GM19238 (cell line): Measurements from ENCODE around the gene CYP17A1.
A peak's percentile ranks its signal among the peaks of the same experiment; 100 is the strongest.

Experiments used
- DNase-seq: peaks from one replicate; pipeline ENCODE4 v3.0.0; 2011; ENCODE audit warnings: low spot score; ENCODE audit not compliant: insufficient read length

The CYP17A1 gene

DNA sequence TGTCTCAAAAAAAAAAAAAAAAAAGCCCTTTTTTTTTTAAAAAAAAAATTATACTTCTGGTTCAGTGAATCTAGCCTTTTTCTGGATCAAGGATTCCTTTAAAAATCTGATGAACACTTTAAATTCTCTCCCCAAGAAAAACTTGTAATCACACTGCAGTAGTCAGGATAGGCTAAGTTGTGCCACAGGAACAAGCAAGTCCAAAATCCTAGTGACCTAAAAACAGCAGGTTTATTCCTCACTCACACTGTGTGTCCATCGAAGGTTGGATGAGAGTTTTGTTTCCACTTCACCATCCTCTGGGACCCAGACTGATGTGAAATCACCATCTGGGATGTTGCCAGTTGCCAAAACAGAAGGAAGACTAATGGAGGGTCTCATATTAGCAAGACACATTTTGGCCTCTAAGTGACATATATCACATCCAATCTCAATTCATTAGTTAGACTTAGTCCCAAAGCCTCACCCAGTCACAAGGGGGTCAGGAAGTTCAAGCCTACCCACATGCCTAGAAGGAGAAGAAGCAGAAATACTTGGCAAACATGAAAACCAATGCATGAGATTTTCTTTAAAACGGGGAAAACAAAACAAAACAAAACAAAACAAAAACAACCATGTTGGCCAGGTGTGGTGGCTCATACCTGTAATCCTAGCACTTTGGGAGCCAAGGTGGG lies 32.7 kb downstream of the CYP17A1 start:
- no peak for DNase-seq

DNA sequence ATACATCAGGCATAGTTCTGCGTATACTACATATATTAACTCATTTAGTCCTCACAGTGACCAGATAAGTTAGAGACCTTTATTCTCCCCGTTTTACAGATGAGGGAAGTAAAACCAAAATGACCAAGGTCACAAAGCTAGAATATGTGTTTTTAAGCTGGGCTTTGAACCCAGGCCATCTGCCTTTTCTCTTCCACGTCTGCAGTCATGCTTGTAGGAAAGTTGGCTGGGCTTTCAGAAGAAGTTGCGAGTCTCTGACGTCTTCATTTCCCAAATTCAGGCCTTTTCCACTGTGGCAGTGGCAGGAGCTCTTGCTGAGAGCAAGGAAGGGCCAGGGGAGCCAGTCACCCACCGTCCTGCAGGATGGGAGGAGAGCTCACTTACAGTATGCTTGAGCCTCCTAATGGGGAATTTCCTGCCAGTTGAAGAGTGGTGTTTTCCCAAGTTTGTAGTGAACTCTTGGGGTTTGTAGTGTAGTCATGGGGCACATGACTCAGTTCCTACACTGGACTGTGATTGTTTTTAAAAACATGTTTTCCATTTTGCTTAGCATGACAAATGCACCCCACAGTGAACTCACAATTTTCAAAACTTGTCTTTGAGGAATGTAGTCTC lies 34.2 kb downstream of the CYP17A1 start:
- no peak for DNase-seq

DNA sequence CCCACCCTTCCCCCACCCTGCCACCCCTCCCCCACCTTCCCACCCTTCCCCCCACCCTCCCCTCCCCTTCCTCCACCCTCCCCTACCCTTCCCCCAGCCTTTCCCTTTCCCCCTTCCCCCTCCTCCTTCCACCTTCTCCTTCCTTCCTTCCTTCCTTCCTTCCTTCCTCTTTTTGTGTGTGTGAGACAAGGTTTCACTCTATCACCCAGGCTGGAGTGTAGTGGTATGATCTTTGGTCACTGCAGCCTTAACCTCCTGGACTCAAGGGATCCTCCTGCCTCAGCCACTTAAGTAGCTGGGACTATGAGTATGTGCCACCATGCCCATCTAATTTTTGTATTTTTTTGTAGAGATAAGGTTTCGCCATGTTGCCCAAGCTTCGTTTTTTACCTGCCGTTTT lies 35.2 kb downstream of the CYP17A1 start:
- no peak for DNase-seq

DNA sequence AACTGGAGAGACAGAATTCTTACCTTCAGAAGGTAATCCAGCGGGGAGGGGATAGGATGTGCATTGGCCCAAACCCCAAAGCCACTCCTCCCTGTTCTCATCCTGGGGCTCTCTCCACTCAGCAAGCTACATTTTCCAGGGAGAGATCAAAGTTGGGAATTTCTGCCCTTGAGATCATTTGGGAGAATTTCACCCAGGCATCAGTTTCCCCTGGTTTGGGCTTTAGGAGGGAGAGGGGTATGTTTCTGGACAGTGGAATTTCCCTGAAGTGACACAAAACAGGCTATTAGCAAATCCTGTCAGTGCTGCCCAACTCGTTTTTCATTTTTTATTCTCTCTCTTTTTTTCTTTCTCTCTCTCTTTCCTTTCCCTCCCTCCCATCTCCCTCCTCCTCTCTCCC lies 35.7 kb downstream of the CYP17A1 start:
- no peak for DNase-seq

DNA sequence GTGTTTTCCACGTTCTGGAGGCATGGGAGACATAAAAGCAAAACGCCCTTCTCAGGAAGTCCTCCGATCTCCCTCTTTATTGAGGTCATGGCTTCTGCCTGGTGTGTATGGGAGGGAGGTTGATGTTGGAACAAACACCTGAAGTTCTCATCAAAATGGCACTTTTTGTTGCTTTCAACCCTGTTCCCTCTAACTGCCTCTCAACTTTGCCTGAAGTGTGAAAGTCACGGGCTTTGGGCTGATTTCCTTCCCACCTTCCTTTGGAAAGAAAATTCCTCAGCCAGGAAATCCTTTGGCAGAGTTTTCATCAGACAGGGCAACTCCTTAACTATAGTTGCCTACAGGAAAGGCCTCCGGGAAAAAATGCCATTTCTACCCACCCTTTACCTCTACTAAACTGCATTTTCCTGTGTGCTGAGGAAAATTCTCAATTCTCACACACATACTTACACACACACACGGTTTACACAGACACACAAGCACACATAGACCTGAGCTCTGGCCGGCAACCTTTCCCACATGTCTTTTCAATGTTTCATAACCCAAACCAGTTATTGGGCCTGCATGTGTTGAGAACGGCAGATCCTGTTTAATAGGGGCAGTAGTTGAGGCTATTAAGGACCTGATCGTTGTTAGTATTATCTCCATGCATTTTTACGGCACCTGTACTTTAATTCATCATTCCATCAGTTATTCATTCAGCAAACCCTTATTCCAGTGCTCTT lies 36.4 kb downstream of the CYP17A1 start:
- no peak for DNase-seq

DNA sequence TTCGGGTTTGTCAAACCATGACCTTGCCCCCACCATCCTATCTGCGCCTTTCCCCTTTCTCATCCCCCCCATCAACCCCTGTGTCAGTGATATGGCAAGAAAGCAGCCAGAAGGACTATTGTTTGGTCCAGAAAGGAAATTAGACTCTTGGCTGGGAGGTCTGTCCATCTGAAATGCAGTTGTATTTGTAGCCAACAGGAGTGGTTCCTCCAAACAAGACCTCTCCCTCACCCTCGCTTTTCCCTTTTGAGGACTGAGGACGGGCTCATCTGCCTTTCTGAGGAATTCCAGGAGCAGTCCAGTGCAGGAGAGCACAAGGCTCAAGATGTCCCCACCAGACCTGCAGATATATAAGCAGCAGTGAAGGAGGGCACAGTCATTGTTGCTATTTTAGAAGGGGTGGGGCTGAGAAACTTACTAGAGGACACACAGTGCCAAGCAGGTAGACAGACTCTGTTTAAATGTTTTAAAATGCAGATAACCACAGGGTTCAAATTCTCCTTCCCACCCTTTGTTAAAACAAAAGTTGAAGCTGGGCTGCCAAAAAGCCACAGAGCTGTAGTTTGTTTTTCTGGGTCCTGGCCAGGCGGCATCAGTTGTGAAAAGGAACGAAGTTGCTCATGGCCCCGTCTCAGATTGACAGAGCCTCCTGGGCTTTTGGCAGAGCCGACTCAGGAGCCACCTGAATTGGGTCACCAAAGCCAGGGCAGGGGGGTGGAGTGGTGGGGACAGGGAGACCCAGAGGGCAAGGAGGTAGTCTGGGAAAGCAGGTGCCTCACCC lies 37.3 kb downstream of the CYP17A1 start:
- DNase-seq, result no peak

DNA sequence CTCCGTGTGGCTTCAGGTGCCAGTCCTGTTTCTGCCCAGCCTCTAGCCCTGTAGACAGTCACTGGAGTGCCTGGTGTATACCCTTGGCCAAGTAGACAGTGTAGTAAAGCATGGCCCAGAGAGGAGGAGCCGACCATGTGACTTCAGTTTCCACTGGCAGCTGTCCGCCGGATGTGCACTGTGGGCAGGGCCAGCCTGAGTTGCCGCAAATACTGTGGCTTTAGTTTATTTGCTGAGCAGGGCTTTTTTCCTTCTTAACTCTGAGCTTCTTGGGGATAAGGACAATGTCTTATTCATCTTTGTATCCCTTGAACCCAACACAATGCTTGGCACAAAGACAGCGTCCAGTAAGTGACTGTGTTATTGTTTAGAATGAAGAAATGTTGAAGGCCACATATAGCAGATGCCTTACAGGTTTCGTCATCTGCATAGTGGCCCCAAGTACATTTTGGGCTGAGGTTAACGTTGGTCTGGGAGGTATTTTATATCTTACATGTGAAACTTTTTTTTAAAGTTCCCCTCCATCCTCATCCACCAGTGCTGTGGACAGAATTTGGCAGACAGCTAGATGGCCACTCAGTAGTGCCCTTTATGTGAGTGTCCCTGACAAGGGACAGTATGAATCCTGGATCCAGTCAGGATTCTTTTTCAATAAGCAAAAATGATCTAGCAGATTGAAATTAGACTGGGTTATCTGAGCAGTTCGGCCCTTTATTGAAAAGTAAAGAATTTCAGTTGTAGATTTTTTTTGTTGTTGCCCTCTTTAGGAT lies 40.6 kb downstream of the CYP17A1 start:
- peak; percentile 69 for DNase-seq

DNA sequence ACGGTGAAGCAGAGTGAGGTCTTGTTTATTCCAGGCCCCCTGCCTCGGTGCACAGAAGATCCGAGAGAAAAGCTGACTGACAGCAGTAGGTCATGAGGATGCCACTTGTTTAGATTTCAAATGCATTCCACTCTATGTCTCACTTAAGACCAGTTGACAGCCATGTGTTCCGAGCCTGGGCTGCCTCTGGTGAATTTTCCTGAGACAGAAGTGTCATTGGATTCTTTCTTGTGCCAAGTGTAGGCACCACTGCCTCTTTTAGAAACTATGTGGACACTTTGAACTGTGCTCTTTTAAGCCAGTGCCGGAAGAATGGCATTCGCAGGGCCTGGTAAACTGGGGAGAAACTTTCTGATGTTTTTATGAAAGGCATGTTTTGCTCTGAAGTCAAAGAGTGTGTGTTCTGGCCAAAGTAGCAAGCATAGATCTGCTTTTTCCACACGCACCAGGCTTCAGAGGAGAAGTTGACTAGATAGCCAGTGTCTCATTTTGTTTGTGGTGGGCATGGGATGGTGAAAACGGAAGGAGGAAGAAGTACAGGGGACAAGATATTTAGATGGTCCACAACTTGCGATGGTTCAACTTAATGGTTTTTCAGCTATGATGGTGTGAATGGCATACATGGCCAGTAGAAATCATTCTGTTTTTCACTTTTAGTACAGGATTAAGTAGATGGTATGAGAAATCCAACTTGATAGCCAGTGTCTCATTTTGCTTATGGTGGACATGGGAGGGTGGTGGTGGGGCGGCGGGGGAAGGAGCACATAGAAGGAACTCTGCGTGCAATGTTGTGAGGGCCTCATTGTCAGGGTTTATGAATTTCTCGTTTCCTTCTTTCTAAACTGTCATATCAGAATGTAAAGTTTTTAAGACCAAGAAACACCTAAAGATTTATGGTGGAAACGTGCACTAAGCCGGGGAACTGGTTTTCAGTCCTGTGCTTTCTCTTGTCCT lies 41.5 kb downstream of the CYP17A1 start:
- no peak for DNase-seq

DNA sequence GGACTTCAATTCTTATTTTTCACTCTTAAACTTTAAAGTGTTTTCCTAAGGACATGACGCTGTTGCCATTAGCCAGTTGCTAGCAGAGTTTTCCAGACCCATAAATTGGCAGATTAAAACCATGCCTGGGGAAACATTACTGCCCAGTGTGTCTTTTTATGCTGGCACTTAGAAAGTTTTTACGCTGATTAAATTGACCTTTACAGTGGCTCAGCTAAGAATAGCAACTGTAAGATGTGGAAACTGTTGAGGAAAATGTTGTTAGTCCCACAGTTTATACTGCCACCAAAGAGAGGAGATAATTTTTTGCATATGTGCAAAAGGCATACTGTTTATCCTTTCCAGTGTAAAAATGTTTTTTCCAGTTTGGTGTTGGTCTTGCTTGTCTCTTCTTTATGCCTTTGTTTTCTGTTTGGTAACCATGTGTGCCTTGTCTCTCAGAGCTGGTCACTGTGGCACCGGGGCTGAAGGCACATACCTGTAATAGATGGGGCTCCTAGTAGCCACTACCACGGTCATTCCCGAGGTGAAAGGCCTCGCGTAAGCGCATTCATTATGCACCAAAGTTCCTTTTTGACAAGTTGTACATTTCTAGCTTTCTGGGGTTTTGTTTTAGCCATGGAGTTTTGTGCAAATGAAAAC lies 45.3 kb downstream of the CYP17A1 start:
- no peak for DNase-seq

DNA sequence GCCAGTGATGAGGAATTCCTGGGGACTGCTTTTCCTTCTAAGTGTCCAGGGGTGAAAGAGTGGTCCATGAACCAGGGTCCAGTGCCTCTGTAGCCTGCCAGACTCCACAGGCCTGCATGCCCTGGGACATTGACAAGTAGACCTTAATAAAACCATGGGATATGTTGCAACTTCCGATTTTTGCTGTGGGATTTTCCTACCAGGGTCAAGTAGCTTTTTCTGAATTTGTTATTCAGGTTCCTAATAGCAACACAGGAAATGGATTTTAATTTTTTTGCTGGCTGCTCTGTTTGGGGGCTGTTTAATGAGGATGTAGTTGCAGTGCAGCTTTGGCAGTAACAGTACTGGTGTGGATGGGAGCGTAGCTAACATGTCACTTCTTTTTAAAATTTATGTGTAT lies 51.4 kb downstream of the CYP17A1 start:
- DNase-seq, result no peak

DNA sequence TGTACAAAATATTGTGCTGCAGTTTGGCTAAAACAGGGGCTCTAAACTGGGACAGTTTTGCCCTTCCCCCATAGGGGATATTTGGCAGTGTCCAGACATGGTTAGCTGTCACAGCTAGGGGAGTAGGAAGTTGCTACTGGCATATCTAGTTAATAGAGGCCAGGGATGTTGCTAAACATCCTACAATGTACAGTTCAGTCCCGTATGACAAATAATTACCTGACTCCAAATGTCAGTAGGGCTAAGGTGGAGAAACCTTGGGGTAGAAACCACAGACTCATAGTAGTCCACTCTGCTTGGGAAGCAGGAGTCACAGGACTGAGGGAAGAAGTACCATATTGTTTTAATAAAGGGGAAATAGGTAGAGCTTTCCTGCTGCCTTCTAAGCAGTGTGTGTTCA lies 53.6 kb downstream of the CYP17A1 start:
- DNase-seq, result no peak

DNA sequence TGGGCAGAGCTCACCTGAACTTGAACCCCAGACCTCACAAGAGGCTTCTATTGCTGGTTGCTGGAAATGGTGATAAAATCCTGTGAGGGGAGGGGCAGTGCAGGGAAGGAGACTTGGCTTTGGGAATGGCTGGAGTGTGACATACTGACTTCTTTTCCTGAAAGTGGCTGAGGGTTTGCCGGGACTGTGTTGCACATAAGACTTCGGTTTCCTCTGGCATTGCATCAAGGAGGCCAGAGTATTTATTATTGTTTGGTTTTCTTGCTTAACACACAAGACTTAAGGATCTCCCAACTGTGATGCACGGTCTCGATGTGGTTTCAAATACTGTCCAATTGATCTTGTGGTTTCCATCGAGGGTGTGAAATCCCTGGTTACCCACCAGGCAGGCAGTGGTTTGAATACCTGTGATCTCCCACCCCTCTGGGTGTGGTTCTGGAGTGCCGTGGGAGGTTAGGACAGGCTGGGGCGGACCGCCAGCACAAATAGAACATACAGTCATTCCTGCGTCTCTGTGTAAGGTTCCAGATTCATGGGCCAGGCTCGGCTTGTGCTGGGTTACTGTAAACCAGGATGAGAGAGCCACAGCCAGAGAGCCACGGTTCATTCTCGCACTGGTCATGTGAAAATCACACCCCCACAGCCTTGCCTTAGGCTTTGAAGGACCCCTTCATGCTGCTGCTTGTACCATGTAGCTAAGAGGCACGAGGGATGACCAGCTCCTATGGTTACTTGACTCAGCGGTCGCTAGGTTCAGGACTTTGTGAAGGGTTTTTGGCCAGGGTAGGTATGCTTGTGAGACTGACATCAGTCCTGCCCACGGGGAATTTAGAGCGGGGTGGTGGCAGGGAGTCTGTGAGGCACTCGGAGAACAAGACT lies 54.3 kb downstream of the CYP17A1 start:
- DNase-seq, result no peak

DNA sequence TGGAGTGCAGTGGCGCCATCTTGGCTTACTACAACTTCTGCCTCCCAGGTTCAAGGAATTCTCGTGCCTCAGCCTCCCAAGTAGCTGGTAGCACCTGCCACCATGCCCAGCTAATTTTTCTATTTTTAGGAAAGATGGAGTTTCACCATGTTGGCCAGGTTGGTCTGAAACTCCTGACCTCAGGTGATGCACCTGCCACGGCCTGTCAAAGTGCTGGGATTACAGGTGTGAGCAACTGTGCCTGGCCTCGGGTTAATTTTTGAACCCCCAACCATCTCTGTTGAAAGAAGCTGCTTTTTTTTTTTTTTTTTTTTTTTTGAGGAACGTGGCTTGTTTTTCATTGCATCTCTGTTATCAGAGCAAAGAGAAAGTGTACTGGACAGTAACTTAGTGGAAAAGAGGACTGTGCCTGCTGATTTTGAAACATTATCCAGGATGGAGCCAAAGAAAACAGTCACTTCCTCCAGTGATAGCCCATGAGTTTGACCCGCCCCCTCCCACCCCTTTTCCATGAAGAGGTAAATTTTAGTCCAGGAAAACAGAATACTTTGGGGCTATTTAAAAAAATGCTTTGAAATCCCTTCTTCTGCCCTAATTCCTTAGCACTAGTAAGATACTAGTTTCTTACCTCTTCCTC lies 55.2 kb downstream of the CYP17A1 start:
- no peak for DNase-seq

DNA sequence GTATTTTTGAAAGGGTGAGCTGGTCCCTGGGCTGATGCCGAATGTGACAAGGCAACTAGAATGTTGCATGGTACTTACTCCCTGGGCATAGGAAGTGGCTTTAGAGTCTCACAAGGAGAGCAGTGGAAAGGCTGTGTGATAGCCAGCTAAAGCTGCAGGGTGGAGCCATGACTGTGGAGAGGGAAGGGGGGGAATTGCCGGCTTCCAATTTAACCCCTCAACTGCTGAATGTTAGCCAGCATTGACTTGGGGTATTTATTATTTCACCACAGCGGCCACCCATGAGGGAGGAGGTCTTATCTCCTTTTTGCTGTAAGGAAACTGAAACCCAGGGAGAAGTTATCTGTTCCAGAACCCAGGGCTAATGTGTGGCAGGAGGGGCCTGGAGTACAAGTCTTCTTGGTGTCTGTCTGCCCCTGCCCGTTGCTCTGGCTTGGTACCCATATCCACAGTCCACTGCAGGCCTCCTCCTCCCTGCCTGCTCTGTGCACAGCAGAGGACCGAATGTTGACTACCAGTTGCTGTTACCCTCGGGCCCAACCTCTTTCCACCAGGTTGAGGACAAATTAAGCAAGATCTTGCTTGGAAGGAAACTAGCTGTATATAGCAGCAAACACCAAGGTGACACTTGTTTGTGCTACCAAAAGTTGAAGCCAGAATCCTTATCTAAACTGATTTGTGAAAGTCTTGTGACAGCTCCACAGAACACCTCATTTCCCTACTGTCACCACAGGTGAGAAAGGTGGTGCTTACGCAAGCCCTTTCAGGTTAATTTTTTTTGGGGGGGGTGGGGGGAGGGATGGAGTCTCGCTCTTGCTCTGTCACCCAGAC lies 55.9 kb downstream of the CYP17A1 start:
- no peak for DNase-seq
